HFFc6 (cell line): ENCODE data around the gene HECW1. TPM values are rescaled to one million over a fixed set of nuclear protein-coding genes. Genes with fewer than 3 reads are reported as not detected.
A peak's percentile ranks its signal among the peaks of the same experiment; 100 is the strongest.
"Not testable (repeated sequence)": the region's sequence is repeated elsewhere in the genome, so short reads cannot be mapped to it uniquely, and the experiment has no call there.

ENCODE experiments used
- DNase-seq: peaks from one replicate; pipeline ENCODE4 v3.0.0-alpha.2; 2018
- H3K27ac Mint-ChIP-seq: 2 replicates; pipeline ENCODE4 v1.8.0; 2020; ENCODE audit warnings: mild to moderate bottlenecking, mixed read lengths
- H3K27me3 Mint-ChIP-seq: 2 replicates; pipeline ENCODE4 v1.8.0; 2021; ENCODE audit warnings: mild to moderate bottlenecking, moderate library complexity, mixed read lengths; ENCODE audit not compliant: insufficient read depth
- H3K36me3 Mint-ChIP-seq: 2 replicates; pipeline ENCODE4 v1.8.0; 2021; ENCODE audit warnings: low read depth, mixed read lengths
- H3K4me1 Mint-ChIP-seq: 2 replicates; pipeline ENCODE4 v1.8.0; 2020; ENCODE audit warnings: low read depth, mixed read lengths
- H3K4me3 Mint-ChIP-seq: 2 replicates; pipeline ENCODE4 v1.8.0; 2020; ENCODE audit warnings: mild to moderate bottlenecking, moderate library complexity, mixed read lengths
- H3K9me3 Mint-ChIP-seq: 2 replicates; pipeline ENCODE4 v1.8.0; 2020; ENCODE audit warnings: mild to moderate bottlenecking, mixed read lengths
- CTCF ChIP-seq: fragments of 200-600 bp; sonication (generic); IDR thresholded peaks from 2 replicates; pipeline ENCODE4 v1.5.0; 2021; ENCODE audit warnings: antibody characterized with exemption, mild to moderate bottlenecking
- total RNA-seq, 6 experiments: library from RNA; stranded (reverse); fragmentation: NEBNext Ultra II Directional; extraction: Animal tissue kit (Norgen Biotek cat#: 25700); gene quantifications; 2 replicates in 1 of 6; 3 replicates in 5 of 6; pipeline ENCODE4 v1.2.3, GENCODE V29; 2021

The HECW1 gene
- total RNA-seq, 6 experiments from 2014 or later = 3.4 to 6.5 (median 5.3) TPM

DNA sequence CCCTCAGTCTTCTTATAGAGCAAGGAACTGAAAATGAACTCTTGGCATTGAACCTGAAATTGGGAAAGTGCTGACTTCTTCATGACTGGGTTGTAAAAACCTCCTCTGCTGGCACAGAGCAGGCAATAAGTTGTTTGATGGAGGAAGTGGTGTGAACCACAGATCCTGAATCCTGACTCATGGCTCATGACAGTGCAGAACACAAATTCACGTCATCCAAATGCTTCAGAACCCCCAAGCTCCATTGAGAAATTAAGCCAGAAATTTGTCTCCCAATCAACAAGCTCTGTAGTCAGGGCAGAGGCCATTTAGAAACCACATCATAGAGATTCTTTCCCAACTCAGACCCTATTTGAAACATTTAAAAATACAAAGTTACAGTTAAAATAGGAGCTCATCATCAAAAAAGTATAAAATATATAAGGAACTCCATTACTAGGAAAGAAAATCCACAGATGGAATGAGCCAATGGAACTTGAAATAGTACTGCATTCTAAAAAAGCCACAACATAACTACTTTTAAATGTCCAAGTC lies 460.1 kb downstream of the HECW1 start:
- Mint-ChIP-seq H3K4me1 (peaks cover 60% of the 10 kb centered on the region), H3K27ac (peak overlapping the region; percentile 98), H3K36me3 (peaks cover 9% of the 10 kb centered on the region), H3K9me3 (no peaks in the 10 kb centered on the region), H3K27me3 (no peaks in the 10 kb centered on the region), H3K4me3 (peak overlapping the region; percentile 65)
- peak; percentile 99 for DNase-seq
- no peak for TF ChIP-seq CTCF

GRCh38 chr7:43573832-43574231 lies 461.4 kb downstream of the HECW1 start:
- peak overlapping the region; percentile 98 for H3K27ac Mint-ChIP-seq

DNA sequence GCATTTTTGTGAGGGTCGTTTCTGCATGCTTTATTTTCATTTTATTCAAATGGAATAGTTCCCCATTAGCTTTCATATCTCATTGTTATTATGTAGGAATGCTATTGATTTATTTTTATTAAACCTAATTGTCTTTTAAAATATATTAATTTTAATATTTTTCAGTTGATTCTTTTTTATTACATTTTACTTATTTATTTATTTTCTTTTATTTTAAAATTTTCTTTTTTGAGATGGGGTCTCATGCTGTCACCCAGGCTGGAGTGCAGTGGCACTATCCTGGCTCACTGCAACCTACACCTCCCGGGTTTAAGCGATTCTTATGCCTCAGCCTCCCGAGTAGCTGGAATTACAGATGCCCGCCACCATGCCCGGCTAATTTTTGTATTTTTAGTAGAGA lies 463.1 kb downstream of the HECW1 start:
- H3K27me3 Mint-ChIP-seq = peaks cover 2% of the 10 kb centered on the region; the same call in 1 of the 2 replicates
- no peak overlapping the region for H3K4me3 Mint-ChIP-seq
- peaks cover 7% of the 10 kb centered on the region for H3K36me3 Mint-ChIP-seq
- no peaks in the 10 kb centered on the region for H3K9me3 Mint-ChIP-seq
- no peak for DNase-seq
- H3K4me1 Mint-ChIP-seq = peaks cover 37% of the 10 kb centered on the region
- no peak overlapping the region for H3K27ac Mint-ChIP-seq
- TF ChIP-seq CTCF = no peak

More at GRCh38 chr7:43573832-43574231, 461.4 kb downstream of the HECW1 start:
- not testable (repeated sequence) for H3K4me3 Mint-ChIP-seq, H3K9me3 Mint-ChIP-seq, H3K27me3 Mint-ChIP-seq, DNase-seq
- Mint-ChIP-seq H3K4me1 (peaks cover 54% of the 10 kb centered on the region), H3K36me3 (peaks cover 15% of the 10 kb centered on the region)

- Mint-ChIP-seq H3K27ac (no peak overlapping the region), H3K4me1 (peaks cover 30% of the 10 kb centered on the region), H3K36me3 (peaks cover 6% of the 10 kb centered on the region), H3K4me3 (no peak overlapping the region), H3K27me3 (peaks cover 2% of the 10 kb centered on the region; the same call in 1 of the 2 replicates), H3K9me3 (no peaks in the 10 kb centered on the region)
- no peak for TF ChIP-seq CTCF
- DNase-seq = no peak
Observed at GRCh38 chr7:43576241-43576640, 463.8 kb downstream of the HECW1 start.

- H3K4me3 Mint-ChIP-seq = no peak overlapping the region
- no peak for DNase-seq
- H3K27me3 Mint-ChIP-seq = peaks cover 2% of the 10 kb centered on the region; the same call in 1 of the 2 replicates
- no peaks in the 10 kb centered on the region for H3K9me3 Mint-ChIP-seq
- peaks cover 32% of the 10 kb centered on the region for H3K4me1 Mint-ChIP-seq
- H3K36me3 Mint-ChIP-seq = peaks cover 6% of the 10 kb centered on the region
- H3K27ac Mint-ChIP-seq = peak overlapping the region; percentile 37; the same call in 1 of the 2 replicates
- TF ChIP-seq CTCF = no peak
Observed at GRCh38 chr7:43577485-43577951, 465.1 kb downstream of the HECW1 start.

DNA sequence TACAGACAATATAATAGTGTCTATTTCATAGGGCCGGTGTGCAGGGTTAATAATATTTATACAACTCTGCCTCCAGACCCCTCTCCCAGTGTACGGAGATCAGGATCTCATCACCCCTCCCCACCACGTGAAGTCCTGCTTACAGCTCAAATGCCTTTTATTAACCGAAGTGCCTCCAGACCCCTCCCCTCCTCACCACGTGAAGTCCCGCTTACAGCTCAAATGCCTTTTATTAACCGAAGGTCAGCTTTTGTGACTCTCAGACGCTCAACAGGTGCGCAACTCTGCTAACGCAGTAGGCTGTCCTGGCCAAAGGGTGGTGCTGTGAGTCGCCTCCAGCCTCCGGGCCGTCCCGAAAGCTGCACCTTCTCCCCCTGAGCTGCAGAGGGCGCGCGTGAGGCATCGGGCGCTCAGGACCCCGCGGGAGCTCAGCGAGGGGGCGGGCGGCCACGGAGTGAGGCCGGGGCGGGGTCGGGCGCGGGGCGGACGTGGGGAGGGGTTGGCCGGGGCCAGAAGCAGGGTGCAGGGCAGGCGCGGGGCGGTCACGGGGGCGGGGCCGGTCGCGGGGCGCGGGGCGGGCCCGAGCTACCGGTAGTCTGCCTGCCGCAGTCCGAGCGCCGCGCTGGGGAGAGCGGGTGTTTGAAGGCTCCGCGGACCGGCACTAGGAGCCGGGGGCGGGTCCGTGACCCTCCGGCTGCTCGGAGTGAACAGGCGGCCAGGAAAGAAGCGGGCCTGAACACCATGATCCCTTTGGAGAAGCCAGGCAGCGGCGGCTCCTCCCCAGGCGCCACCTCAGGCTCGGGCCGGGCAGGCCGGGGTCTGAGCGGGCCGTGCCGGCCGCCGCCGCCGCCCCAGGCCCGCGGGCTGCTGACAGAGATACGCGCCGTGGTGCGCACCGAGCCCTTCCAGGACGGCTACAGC lies 470.3 kb downstream of the HECW1 start, which contains the start of gene STK17A:
Gene STK17A, plus strand, starts transcription at position 606 of the 921 bp plus-strand sequence. Its CDS starts 136 bp downstream, at position 742.
- Mint-ChIP-seq H3K27ac (peak within 1 kb of the TSS; percentile 100), H3K9me3 (no peaks in the 10 kb centered on the region), H3K4me1 (peaks cover 51% of the 10 kb centered on the region), H3K36me3 (peaks cover 21% of the 10 kb centered on the region), H3K27me3 (peaks cover 9% of the 10 kb centered on the region), H3K4me3 (peak within 1 kb of the TSS; percentile 100)
- TF ChIP-seq CTCF = peak; percentile 94
- DNase-seq = peak; percentile 83
